HG02571 (cell line): ENCODE data around the gene DOK7.
"Not testable (repeated sequence)": the region's sequence is repeated elsewhere in the genome, so short reads cannot be mapped to it uniquely, and the experiment has no call there.

Experiments
- ATAC-seq: cut with Tn5 transposase; IDR thresholded peaks from one replicate; pipeline ENCODE4 v1.9.1; 2021; ENCODE audit warnings: mild to moderate bottlenecking, moderate library complexity; ENCODE audit not compliant: unreplicated experiment

Gene DOK7

DNA sequence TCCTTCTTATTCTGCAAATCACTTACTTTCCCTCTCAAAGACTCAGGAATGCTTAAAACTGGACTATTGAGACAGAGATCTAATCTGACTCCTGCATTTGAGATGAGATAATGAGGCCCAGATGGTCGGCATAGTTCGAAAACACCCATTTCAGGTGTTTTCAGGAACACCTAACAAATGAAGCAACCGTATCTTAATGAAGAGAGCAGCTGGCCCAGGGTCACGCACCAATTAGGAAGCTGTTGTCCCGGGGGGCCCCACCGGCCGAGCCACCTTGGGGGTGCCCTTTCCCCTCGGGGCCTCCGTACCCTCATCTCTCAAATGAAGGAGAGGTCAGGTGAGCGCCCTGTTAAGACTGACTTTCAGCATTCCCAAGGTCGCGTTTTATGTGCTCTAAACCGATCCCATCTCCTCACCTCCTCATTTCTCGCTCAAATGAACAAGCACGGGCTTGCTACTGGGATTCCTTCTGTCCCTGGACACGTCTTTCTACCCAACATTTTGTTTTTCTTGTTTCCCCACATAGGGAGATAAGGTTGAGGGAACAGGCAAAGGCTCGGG is 68.3 kb downstream of the DOK7 start:
- ATAC-seq, result no peak

GRCh38 chr4:3531879-3532750 is 69.0 kb downstream of the DOK7 start, which contains the start of gene LRPAP1:
LRPAP1 (minus strand) TSS chr4:3532422; CDS start chr4:3532412, 10 bp downstream.
- peak; percentile 82 for ATAC-seq

DNA sequence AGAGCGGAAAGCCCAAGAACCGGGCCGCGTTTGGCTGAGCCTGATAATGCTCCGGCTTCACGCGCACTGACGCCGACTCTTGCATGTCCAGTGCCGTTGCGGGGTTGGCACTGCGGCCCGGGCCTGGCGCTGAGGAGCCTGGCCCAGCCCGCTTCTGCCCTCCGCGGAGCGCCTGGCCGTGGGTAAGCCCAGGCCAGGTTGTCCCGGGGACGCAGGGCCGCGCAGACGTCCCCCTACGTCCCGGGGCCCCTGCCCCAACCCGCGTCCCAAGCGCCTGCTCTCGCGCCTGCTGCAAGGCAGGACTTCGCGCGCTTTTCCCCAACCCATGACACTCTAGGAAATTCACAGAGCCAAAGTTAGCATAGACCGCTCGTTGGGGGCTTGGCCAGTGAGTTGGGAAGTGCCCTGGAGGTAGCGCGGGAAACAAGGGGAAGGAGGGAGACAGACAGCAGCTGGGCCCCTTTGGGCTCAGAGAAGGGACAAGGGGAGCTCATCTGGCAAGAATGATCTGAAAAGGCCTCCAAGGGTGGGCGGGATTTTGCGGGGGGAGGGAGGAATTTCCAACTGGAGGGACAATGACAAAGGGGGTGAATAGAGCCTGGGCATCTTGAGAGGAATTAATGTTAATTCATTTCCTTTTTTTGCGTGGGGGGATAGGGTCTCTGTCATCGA is 69.8 kb downstream of the DOK7 start:
- no peak for ATAC-seq

GRCh38 chr4:3533423-3533820 is 70.3 kb downstream of the DOK7 start:
- ATAC-seq, result no peak

- ATAC-seq, result not testable (repeated sequence)
Observed at GRCh38 chr4:3535812-3536211, 72.7 kb downstream of the DOK7 start.

DNA sequence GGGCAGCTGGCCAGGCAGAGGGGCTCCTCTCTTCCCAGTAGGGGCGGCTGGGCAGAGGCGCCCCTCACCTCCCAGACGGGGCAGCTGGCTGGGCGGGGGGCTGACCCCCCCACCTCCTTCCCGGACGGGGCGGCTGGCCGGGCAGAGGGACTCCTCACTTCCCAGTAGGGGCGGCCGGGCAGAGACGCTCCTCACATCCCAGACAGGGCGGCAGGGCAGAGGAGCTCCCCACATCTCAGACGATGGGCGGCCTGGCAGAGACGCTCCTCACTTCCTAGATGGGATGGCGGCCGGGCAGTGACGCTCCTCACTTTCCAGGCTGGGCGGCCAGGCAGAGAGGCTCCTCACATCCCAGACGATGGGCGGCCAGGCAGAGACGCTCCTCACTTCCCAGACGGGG is 75.8 kb downstream of the DOK7 start:
- not testable (repeated sequence) for ATAC-seq

- not testable (repeated sequence) for ATAC-seq
Observed at GRCh38 chr4:3543415-3543814, 80.3 kb downstream of the DOK7 start.
